Cardiac fibroblast (primary cell): ENCODE results near the gene PBX3.

Experiments used
- DNase-seq, 2 donors: peaks; one replicate each; pipeline versions ENCODE4 v3.0.0 to v3.0.0-alpha.2; 2010; ENCODE audit warnings: low read depth in 2 of 2
- H3K4me3 ChIP-seq, 2 donors: replicated peaks in 1 of 2; 1 replicate in 1 of 2; 2 replicates in 1 of 2; pipeline ENCODE4 v1.5.1; 2011; ENCODE audit warnings: low read depth in 2 of 2, low read length in 2 of 2, mild to moderate bottlenecking in 2 of 2, moderate library complexity in 1 of 2
- TF ChIP-seq, protein P1 (sequence below): IDR thresholded peaks from one replicate; pipeline ENCODE4 v1.5.1; 2011; ENCODE audit warnings: low read depth, mild to moderate bottlenecking, low read length, inconsistent platforms

The PBX3 gene

GRCh38 chr9:125983681-125984080, 236.5 kb downstream of the PBX3 start:
- no peak for DNase-seq
- TF ChIP-seq, protein P1, sequence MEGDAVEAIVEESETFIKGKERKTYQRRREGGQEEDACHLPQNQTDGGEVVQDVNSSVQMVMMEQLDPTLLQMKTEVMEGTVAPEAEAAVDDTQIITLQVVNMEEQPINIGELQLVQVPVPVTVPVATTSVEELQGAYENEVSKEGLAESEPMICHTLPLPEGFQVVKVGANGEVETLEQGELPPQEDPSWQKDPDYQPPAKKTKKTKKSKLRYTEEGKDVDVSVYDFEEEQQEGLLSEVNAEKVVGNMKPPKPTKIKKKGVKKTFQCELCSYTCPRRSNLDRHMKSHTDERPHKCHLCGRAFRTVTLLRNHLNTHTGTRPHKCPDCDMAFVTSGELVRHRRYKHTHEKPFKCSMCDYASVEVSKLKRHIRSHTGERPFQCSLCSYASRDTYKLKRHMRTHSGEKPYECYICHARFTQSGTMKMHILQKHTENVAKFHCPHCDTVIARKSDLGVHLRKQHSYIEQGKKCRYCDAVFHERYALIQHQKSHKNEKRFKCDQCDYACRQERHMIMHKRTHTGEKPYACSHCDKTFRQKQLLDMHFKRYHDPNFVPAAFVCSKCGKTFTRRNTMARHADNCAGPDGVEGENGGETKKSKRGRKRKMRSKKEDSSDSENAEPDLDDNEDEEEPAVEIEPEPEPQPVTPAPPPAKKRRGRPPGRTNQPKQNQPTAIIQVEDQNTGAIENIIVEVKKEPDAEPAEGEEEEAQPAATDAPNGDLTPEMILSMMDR: no peak
- no peak overlapping the region for H3K4me3 ChIP-seq

GRCh38 chr9:125984461-125984860, 237.3 kb downstream of the PBX3 start:
- DNase-seq: no peak
- TF ChIP-seq, protein P1: no peak
- no peak overlapping the region for H3K4me3 ChIP-seq

- DNase-seq: no peak
- H3K4me3 ChIP-seq: no peak overlapping the region
- TF ChIP-seq, protein P1: no peak
These were observed 238.2 kb downstream of the PBX3 start for GRCh38 chr9:125985142-125985997.

- no peak for DNase-seq
- H3K4me3 ChIP-seq: no peak overlapping the region
- TF ChIP-seq, protein P1: no peak
These were observed 239.0 kb downstream of the PBX3 start for GRCh38 chr9:125985998-125986655.

- DNase-seq: no peak
- H3K4me3 ChIP-seq: no peak overlapping the region
- TF ChIP-seq, protein P1: no peak
These were observed 239.8 kb downstream of the PBX3 start for GRCh38 chr9:125986966-125987365.

DNA sequence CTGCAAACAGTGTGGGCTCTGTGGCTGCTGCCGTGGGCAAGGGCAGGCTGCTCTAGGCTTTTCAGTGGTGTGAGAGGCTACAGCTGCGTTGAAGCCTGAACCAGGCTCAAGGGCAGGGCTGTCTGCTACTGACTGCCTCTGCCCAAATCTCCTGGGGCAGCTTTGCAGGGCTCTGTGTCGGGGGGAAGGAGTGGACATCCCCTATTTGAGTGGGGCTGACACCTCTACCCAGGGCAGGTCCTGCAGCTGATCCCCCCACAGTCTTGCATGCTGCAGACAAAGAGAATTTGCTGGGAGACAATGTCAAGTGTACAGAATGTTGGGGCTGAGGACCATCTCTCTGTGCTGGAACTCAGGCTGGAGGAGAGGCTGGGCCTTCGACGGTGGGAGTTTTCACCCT, 240.2 kb downstream of the PBX3 start:
- TF ChIP-seq, protein P1: no peak
- DNase-seq: no peak
- H3K4me3 ChIP-seq: no peak overlapping the region
